Neutrophil (primary cell): ENCODE data around the gene KCNQ5.

Experiments used
- H3K27ac ChIP-seq: fragments of 200-600 bp; sonication (generic); 2 replicates; pipeline ENCODE4 v1.5.1; 2016; ENCODE audit warnings: mild to moderate bottlenecking, moderate library complexity
- H3K27me3 ChIP-seq: fragments of 200-600 bp; sonication (generic); 2 replicates; pipeline ENCODE4 v1.6.0; 2016; ENCODE audit warnings: mild to moderate bottlenecking
- H3K36me3 ChIP-seq: fragments of 200-600 bp; sonication (generic); 2 replicates; pipeline ENCODE4 v1.5.1; 2017
- H3K4me1 ChIP-seq, 2 experiments: fragments of 200-600 bp in 1 of 2; sonication (generic) in 1 of 2; 1 replicate in 1 of 2; 2 replicates in 1 of 2; pipeline versions ENCODE4 v1.5.1 to v1.6.1; 2013 to 2016; ENCODE audit warnings: low read depth in 1 of 2, low read length in 1 of 2, mild to moderate bottlenecking in 1 of 2, moderate library complexity in 1 of 2; ENCODE audit not compliant: control insufficient read depth in 1 of 2, insufficient read depth in 1 of 2
- H3K4me3 ChIP-seq, 2 experiments: fragments of 200-600 bp in 1 of 2; sonication (generic) in 1 of 2; 1 replicate in 1 of 2; 2 replicates in 1 of 2; pipeline ENCODE4 v1.5.1; 2013 to 2016; ENCODE audit warnings: low read depth in 1 of 2, low read length in 1 of 2, mild to moderate bottlenecking in 1 of 2, moderate library complexity in 1 of 2
- H3K9me3 ChIP-seq: fragments of 200-600 bp; sonication (generic); 2 replicates; pipeline ENCODE4 v1.5.1; 2016
- TF ChIP-seq, protein P1 (sequence below): fragments of 200-600 bp; sonication (generic); IDR thresholded peaks from 2 replicates; pipeline ENCODE4 v1.5.1; 2016; ENCODE audit warnings: antibody characterized with exemption

The KCNQ5 gene

DNA sequence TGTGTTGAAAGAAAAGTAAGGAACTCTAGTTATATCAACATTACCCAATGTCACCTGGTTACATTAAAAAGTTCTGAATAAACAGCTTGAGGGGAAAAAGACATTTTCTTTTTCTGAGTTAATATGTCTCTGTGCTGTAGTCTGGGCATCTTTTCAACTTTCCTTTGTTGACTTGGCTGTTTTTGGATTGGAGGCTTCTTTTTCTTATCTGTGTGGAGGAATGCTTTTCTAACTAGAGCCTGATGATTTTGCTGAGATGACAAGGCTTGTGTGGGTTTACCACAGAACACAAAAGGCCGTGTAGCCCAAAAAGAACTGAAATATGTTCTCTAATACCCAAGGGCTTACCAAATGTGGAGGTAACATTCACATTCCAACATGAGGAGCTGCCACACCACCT lies 161.8 kb downstream of the KCNQ5 start:
- no peaks in the 10 kb centered on the region for H3K27me3 ChIP-seq
- H3K4me1 ChIP-seq, result no peaks in the 10 kb centered on the region
- no peak overlapping the region for H3K27ac ChIP-seq
- no peaks in the 10 kb centered on the region for H3K36me3 ChIP-seq
- no peaks in the 10 kb centered on the region for H3K9me3 ChIP-seq
- no peak overlapping the region for H3K4me3 ChIP-seq
- TF ChIP-seq, protein P1, sequence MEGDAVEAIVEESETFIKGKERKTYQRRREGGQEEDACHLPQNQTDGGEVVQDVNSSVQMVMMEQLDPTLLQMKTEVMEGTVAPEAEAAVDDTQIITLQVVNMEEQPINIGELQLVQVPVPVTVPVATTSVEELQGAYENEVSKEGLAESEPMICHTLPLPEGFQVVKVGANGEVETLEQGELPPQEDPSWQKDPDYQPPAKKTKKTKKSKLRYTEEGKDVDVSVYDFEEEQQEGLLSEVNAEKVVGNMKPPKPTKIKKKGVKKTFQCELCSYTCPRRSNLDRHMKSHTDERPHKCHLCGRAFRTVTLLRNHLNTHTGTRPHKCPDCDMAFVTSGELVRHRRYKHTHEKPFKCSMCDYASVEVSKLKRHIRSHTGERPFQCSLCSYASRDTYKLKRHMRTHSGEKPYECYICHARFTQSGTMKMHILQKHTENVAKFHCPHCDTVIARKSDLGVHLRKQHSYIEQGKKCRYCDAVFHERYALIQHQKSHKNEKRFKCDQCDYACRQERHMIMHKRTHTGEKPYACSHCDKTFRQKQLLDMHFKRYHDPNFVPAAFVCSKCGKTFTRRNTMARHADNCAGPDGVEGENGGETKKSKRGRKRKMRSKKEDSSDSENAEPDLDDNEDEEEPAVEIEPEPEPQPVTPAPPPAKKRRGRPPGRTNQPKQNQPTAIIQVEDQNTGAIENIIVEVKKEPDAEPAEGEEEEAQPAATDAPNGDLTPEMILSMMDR, result no peak

DNA sequence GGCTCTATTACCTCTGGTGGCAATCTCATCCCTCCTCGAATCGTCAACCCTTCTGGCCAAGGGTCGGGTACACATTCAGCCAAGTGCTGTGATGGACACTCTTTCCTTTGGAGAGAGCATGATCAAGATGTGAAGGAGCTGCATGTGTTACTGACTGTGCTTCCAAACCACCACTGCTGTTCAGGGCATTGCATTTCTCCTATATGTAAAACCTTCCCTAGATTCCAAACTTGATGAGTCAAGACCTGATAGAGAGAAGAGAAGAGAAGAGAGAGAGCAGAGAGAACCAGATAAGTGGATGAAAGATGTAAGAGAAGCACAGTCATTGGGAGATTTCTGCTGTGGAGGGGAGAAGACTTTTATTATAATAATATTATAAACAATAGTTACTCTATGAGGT lies 162.2 kb downstream of the KCNQ5 start:
- Histone ChIP-seq H3K9me3 (no peaks in the 10 kb centered on the region), H3K27ac (no peak overlapping the region), H3K36me3 (no peaks in the 10 kb centered on the region), H3K27me3 (no peaks in the 10 kb centered on the region), H3K4me3 (no peak overlapping the region), H3K4me1 (no peaks in the 10 kb centered on the region)
- TF ChIP-seq, protein P1, result no peak

DNA sequence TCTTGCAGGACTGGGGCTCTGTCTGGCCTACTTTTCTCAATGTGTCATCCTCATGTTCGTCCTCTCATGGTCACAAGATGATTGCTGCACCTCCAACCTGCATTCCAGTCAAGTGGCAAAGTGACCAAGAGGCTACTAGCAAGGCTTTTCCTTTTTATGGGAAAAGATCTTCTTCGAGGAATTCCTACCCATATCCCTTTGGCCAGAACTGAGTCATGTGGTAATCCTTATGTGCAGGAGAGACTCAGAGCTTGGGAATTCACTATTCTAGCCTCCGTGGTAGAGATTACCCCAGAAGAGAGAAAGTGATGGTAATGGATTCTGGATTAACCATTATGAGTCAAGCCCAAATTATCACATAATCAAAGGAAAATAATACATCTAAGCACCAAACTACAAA lies 162.7 kb downstream of the KCNQ5 start:
- Histone ChIP-seq H3K27me3 (no peaks in the 10 kb centered on the region), H3K4me3 (no peak overlapping the region), H3K4me1 (no peaks in the 10 kb centered on the region), H3K27ac (no peak overlapping the region), H3K36me3 (no peaks in the 10 kb centered on the region), H3K9me3 (no peaks in the 10 kb centered on the region)
- TF ChIP-seq, protein P1, result no peak

GRCh38 chr6:72787391-72788031 lies 165.6 kb downstream of the KCNQ5 start:
- Histone ChIP-seq H3K27me3 (no peaks in the 10 kb centered on the region), H3K4me1 (no peaks in the 10 kb centered on the region), H3K36me3 (no peaks in the 10 kb centered on the region), H3K27ac (no peak overlapping the region), H3K9me3 (no peaks in the 10 kb centered on the region), H3K4me3 (no peak overlapping the region)
- TF ChIP-seq, protein P1, result no peak

GRCh38 chr6:72788188-72788587 lies 166.3 kb downstream of the KCNQ5 start:
- Histone ChIP-seq H3K4me3 (no peak overlapping the region), H3K9me3 (no peaks in the 10 kb centered on the region)

More at GRCh38 chr6:72788188-72788587, 166.3 kb downstream of the KCNQ5 start:
- no peaks in the 10 kb centered on the region for H3K36me3 ChIP-seq
- no peaks in the 10 kb centered on the region for H3K4me1 ChIP-seq
- TF ChIP-seq, protein P1, result no peak
- no peaks in the 10 kb centered on the region for H3K27me3 ChIP-seq
- no peak overlapping the region for H3K27ac ChIP-seq
